Activated T-cell treated with anti-CD3 and anti-CD28 coated beads for 24 hours (primary cell): Measurements from ENCODE around the gene LRRC8E.
"Not testable (repeated sequence)": the region's sequence is repeated elsewhere in the genome, so short reads cannot be mapped to it uniquely, and the experiment has no call there.

Experiments used
- DNase-seq: peaks from one replicate; pipeline ENCODE4 v3.0.0-alpha.2; 2020; ENCODE audit warnings: low read depth

LRRC8E gene

GRCh38 chr19:7908742-7909461, 20.6 kb downstream of the LRRC8E start:
- DNase-seq, result no peak

GRCh38 chr19:7909471-7910067, 21.3 kb downstream of the LRRC8E start:
- no peak for DNase-seq

- no peak for DNase-seq
Measured at GRCh38 chr19:7910321-7911161, 22.2 kb downstream of the LRRC8E start.

- no peak for DNase-seq
Measured at GRCh38 chr19:7911508-7912143, 23.3 kb downstream of the LRRC8E start.

GRCh38 chr19:7912144-7912696, 23.9 kb downstream of the LRRC8E start:
- no peak for DNase-seq

GRCh38 chr19:7912697-7913564, 24.6 kb downstream of the LRRC8E start:
- DNase-seq, result no peak

- DNase-seq, result no peak
Measured at GRCh38 chr19:7913652-7914051, 25.3 kb downstream of the LRRC8E start.

- no peak for DNase-seq
Measured at GRCh38 chr19:7914099-7914498, 25.8 kb downstream of the LRRC8E start.

- DNase-seq, result no peak
Measured at GRCh38 chr19:7914598-7915045, 26.3 kb downstream of the LRRC8E start, which contains the start of gene TGFBR3L. Gene TGFBR3L (plus strand): TSS chr19:7914830.

- no peak for DNase-seq
Measured at GRCh38 chr19:7915250-7916102, 27.2 kb downstream of the LRRC8E start.

- peak; percentile 46 for DNase-seq
Measured at GRCh38 chr19:7916103-7916954, 28.0 kb downstream of the LRRC8E start.

GRCh38 chr19:7916955-7917266, 28.6 kb downstream of the LRRC8E start:
- DNase-seq, result no peak

- peak; percentile 45 for DNase-seq
Measured at GRCh38 chr19:7917267-7918061, 29.2 kb downstream of the LRRC8E start.

GRCh38 chr19:7918062-7918614, 29.8 kb downstream of the LRRC8E start:
- DNase-seq, result not testable (repeated sequence)

- no peak for DNase-seq
Measured at GRCh38 chr19:7918615-7919421, 30.5 kb downstream of the LRRC8E start.

GRCh38 chr19:7919610-7920518, 31.6 kb downstream of the LRRC8E start, which contains the start of gene SNAPC2:
Gene SNAPC2 (plus strand): TSS chr19:7920338. CDS start chr19:7920367, 29 bp downstream.
- peak; percentile 95 for DNase-seq
